Measurements from ENCODE around the gene ARSG. TPM values are rescaled to one million over a fixed set of nuclear protein-coding genes. Genes with fewer than 3 reads are reported as not detected.

Gene ARSG
- total and polyA plus RNA-seq, 10 of the 15 experiments (the other 5 are each of a cell fraction or from before 2014, with no cell fraction given) = 2.9 to 13.5 (median 7.6) TPM

DNA sequence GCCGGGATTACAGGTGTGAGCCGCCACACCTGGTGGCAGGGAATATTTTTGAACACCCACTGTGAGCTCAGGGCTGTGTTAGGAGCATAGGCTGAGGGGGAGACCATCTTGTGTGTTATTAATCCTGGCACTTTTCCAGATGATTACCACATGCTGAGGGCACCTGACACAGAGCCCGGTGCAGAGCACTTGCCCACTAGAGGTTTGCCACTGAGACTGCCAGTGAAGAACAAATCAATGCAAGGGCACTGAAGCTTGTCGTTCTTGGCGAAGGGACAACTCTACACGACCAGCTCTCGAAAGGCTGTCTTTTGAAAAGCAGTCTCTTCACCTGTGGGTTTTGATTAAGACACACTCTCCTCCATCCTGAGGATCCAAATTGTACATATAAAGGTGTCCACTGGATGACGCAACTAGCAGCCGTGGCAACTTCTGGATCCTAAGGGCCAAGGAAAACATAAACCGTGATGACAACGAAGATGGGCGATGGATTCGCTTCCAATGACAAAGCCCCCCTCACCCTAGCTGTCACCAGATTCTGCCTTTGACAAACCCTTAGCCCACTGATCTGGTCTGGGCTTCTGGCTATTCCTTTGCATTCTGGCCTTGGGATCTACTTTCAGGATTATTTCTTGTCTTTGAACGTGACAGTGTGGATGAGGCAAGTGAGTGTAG lies 137.3 kb downstream of the ARSG start (continued):
- TF ChIP-seq MLLT1 (IDR thresholded peaks at IDR 0.05) = no peak
- no peak for TF ChIP-seq CBX3 (IDR thresholded peaks at IDR 0.05; ENCODE audit: borderline replicate concordance, low read depth)
- TF ChIP-seq ZBTB33 (IDR thresholded peaks at IDR 0.05) = no peak
- no peak for TF ChIP-seq IKZF1 (conservative IDR thresholded peaks at IDR 0.05)
- no peak for TF ChIP-seq TBL1XR1 (IDR thresholded peaks at IDR 0.05; ENCODE audit: low read depth, low read length)
- TF ChIP-seq STAT3 (IDR thresholded peaks at IDR 0.05; ENCODE audit: low read depth, low read length) = no peak
- TF ChIP-seq IKZF2 (IDR thresholded peaks at IDR 0.05) = no peak
- no peak for TF ChIP-seq PRDM15 (CRISPR knock-in tag; IDR thresholded peaks at IDR 0.05)
- no peak for TF ChIP-seq POLR2AphosphoS2 (IDR thresholded peaks at IDR 0.05; ENCODE audit: low read depth, low read length)
